GM18873 (cell line): ENCODE results near the gene RHBDL1.

Experiments used
- ATAC-seq: cut with Tn5 transposase; IDR thresholded peaks from one replicate; pipeline ENCODE4 v1.9.1; 2021; ENCODE audit warnings: mild to moderate bottlenecking, moderate library complexity, moderate number of reproducible peaks; ENCODE audit not compliant: unreplicated experiment, low FRiP score

Gene RHBDL1

GRCh38 chr16:674968-675883 lies at the start of gene RHBDL1:
Gene RHBDL1 (plus strand): TSS chr16:675671. CDS start chr16:675791, 120 bp downstream.
- no peak for ATAC-seq

- no peak for ATAC-seq
These were observed 49.3 kb upstream of the RHBDL1 start for GRCh38 chr16:625977-626765.

- no peak for ATAC-seq
These were observed 48.6 kb upstream of the RHBDL1 start for GRCh38 chr16:626787-627453.

- ATAC-seq, result no peak
These were observed 47.8 kb upstream of the RHBDL1 start for GRCh38 chr16:627454-628239.

GRCh38 chr16:628321-629061 lies 47.0 kb upstream of the RHBDL1 start:
- ATAC-seq, result no peak

GRCh38 chr16:629185-629832 lies 46.2 kb upstream of the RHBDL1 start:
- ATAC-seq, result no peak

- ATAC-seq, result no peak
These were observed 45.6 kb upstream of the RHBDL1 start for GRCh38 chr16:629833-630248.

- no peak for ATAC-seq
These were observed 45.1 kb upstream of the RHBDL1 start for GRCh38 chr16:630249-630814.

GRCh38 chr16:630815-631405 lies 44.6 kb upstream of the RHBDL1 start, which contains the start of gene WFIKKN1:
Gene WFIKKN1 (plus strand): TSS chr16:630985. CDS start chr16:631254, 269 bp downstream.
- ATAC-seq, result no peak

- no peak for ATAC-seq
These were observed 43.6 kb upstream of the RHBDL1 start for GRCh38 chr16:631808-632358.

GRCh38 chr16:632486-633335 lies 42.8 kb upstream of the RHBDL1 start:
- ATAC-seq, result no peak

- no peak for ATAC-seq
These were observed 42.0 kb upstream of the RHBDL1 start for GRCh38 chr16:633336-634050.

- no peak for ATAC-seq
These were observed 41.3 kb upstream of the RHBDL1 start for GRCh38 chr16:634051-634670.

GRCh38 chr16:634996-635395 lies 40.5 kb upstream of the RHBDL1 start:
- no peak for ATAC-seq

- ATAC-seq, result no peak
These were observed 39.8 kb upstream of the RHBDL1 start for GRCh38 chr16:635573-636205.
